Suprapubic skin (tissue), 4 donors: ENCODE measurements around the gene TMEM80. TPM values are rescaled to one million over a fixed set of nuclear protein-coding genes. Genes with fewer than 3 reads are reported as not detected.

Experiments
- DNase-seq, 2 donors: peaks; one replicate each; pipeline ENCODE4 v3.0.0-alpha.2; 2019; ENCODE audit warnings: low spot score in 2 of 2
- H3K27ac ChIP-seq: fragments of 200-600 bp; sonication (generic); one replicate; pipeline ENCODE4 v1.5.1; 2019
- H3K27me3 ChIP-seq: fragments of 200-600 bp; sonication (generic); one replicate; pipeline ENCODE4 v1.5.1; 2019
- H3K36me3 ChIP-seq: fragments of 200-600 bp; sonication (generic); one replicate; pipeline ENCODE4 v1.5.1; 2019
- H3K4me1 ChIP-seq: fragments of 200-600 bp; sonication (generic); one replicate; pipeline ENCODE4 v1.5.1; 2019
- H3K4me3 ChIP-seq: fragments of 200-600 bp; sonication (generic); one replicate; pipeline ENCODE4 v1.5.1; 2019; ENCODE audit warnings: mild to moderate bottlenecking
- H3K9me3 ChIP-seq: fragments of 200-600 bp; sonication (generic); one replicate; pipeline ENCODE4 v1.5.1; 2019
- EP300 ChIP-seq: sonication (generic); formaldehyde crosslinking; IDR thresholded peaks from one replicate; pipeline ENCODE4 v1.6.1; 2017; ENCODE audit warnings: antibody characterized with exemption
- POLR2A ChIP-seq, 2 donors: fragments of 450-650 bp; IDR thresholded peaks; one replicate each; pipeline ENCODE4 v1.6.1; 2017; ENCODE audit warnings: antibody characterized with exemption in 2 of 2, mild to moderate bottlenecking in 2 of 2, moderate library complexity in 2 of 2
- POLR2AphosphoS5 ChIP-seq, 3 donors: sonication (generic); formaldehyde crosslinking; IDR thresholded peaks; one replicate each; pipeline ENCODE4 v1.6.1; 2017; ENCODE audit warnings: antibody characterized with exemption in 3 of 3
- WGBS: methylation state at CpG from one replicate; pipeline ENCODE4 v1.1.5; 2018; 5-methylcytosine and 5-hydroxymethylcytosine counted together
- total RNA-seq, 4 donors: library from RNA; depleted of rRNA; stranded (reverse); fragments of >200 nt; gene quantifications; one replicate each; pipeline ENCODE4 v1.1.0, GENCODE V29; 2016
- TF ChIP-seq, protein P1 (sequence below), 2 donors: fragments of 200-600 bp in 1 of 2; fragments of 450-650 bp in 1 of 2; sonication (generic) in 1 of 2; IDR thresholded peaks; one replicate each; pipeline ENCODE4 v1.5.1; 2016 to 2019; ENCODE audit warnings: antibody characterized with exemption in 2 of 2, mild to moderate bottlenecking in 1 of 2, moderate library complexity in 1 of 2

The TMEM80 gene
- total RNA-seq, 4 donors from 2014 or later = 31.5 to 53.6 (median 39.1) TPM

DNA sequence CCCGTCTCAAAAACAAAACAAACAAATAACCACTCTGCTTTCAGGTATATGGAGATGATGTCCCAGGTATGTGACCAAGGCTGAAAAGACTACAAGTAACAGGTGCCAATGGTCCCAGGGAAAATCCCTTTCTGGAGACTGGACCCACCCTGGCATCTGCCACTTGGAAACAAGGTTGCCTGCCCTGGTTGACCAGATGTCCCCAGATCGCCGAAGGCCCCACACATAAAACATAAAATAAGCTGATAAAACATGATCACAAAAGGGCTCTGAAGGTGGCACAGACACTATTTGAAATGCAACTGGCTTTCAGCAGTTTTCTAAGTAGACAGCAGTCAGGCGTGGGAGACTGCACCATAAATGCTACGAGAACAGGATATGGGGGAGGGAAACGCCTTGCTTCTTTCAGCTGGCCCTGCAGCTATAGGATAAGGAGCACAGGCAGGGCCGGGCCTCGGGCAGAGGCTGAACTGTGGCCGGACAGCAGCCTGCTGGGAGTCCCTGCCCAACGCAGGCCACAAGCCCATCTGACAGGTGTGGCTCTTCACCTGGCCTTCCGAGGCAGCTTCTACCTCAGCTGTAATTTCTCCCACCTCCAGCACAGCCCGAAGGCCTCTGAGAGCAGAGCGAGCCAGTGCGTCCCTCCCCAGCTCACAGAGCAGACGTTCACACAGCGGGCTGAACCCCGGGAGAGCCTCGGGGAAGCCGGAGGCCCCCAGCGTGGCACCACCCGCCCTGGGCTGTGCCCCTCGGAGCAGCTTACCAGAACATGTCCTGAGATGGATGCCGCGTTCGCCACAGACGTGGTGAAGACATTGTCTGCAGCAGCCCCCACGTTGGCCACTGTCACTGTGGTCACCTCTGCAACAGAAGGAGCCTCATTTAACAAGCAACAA lies 4.6 kb upstream of the TMEM80 start:
- Histone ChIP-seq H3K4me3 (no peak overlapping the region), H3K27me3 (no peaks in the 10 kb centered on the region), H3K27ac (no peak overlapping the region), H3K36me3 (peaks cover 34% of the 10 kb centered on the region), H3K4me1 (peaks cover 34% of the 10 kb centered on the region), H3K9me3 (no peaks in the 10 kb centered on the region)
- TF ChIP-seq, protein P1, sequence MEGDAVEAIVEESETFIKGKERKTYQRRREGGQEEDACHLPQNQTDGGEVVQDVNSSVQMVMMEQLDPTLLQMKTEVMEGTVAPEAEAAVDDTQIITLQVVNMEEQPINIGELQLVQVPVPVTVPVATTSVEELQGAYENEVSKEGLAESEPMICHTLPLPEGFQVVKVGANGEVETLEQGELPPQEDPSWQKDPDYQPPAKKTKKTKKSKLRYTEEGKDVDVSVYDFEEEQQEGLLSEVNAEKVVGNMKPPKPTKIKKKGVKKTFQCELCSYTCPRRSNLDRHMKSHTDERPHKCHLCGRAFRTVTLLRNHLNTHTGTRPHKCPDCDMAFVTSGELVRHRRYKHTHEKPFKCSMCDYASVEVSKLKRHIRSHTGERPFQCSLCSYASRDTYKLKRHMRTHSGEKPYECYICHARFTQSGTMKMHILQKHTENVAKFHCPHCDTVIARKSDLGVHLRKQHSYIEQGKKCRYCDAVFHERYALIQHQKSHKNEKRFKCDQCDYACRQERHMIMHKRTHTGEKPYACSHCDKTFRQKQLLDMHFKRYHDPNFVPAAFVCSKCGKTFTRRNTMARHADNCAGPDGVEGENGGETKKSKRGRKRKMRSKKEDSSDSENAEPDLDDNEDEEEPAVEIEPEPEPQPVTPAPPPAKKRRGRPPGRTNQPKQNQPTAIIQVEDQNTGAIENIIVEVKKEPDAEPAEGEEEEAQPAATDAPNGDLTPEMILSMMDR (IDR thresholded peaks at IDR 0.05) = no peak
- no peak for TF ChIP-seq EP300
- TF ChIP-seq POLR2AphosphoS5 (IDR thresholded peaks at IDR 0.05) = no peak
- no peak for TF ChIP-seq POLR2A (IDR thresholded peaks at IDR 0.05)
- DNase-seq = no peak
- WGBS = 86% methylated on average over 15 of the region's 27 CpGs

DNA sequence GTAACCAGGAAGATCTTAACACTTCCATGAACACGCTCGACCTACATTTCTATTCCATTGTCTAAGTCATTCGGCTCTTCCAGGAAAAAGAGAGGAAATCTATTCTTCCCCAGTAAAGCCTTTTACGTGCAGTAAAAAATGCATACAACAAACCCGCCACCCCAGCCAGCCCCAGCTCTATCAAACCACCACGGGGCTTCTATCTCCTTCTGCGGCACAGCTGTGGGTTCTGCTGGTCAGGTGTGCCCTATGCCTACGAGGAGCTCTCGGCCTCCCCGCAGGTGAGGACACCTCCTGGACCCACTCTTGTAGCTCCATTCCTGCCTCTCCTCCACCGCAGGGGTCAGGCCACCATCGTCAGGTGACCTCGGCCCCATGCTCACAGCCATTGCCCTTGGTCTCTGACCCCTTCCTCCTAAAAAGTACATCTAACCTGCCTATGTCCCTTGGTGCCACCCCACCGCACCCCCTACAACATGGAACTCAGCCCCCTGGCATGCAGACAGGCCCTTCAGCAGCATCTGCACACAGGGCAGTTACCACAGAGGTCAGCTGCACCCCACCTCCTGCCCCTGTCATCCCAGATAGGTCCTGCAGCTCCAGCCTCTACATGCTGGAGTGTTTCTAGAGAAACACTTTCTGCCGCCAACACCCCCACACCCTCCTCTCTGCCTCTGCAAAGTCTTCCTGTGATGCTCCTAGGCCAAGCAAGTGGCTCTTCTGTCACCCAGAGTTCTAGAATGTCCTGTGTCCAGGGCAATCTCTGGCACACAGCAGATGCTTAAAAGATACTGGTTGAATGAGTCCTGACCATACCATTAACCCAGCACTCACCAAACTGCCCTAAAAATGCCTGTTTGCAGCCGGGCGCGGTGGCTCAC lies 3.7 kb upstream of the TMEM80 start:
- Histone ChIP-seq H3K36me3 (peaks cover 25% of the 10 kb centered on the region), H3K9me3 (no peaks in the 10 kb centered on the region), H3K4me1 (peaks cover 42% of the 10 kb centered on the region), H3K27ac (no peak overlapping the region), H3K27me3 (no peaks in the 10 kb centered on the region), H3K4me3 (no peak overlapping the region)
- no peak for DNase-seq
- TF ChIP-seq, protein P1 (IDR thresholded peaks at IDR 0.05) = no peak
- TF ChIP-seq POLR2A (IDR thresholded peaks at IDR 0.05) (no peak), EP300 (no peak), POLR2AphosphoS5 (IDR thresholded peaks at IDR 0.05) (no peak)
- 88% methylated on average over 18 of the region's 18 CpGs for WGBS

DNA sequence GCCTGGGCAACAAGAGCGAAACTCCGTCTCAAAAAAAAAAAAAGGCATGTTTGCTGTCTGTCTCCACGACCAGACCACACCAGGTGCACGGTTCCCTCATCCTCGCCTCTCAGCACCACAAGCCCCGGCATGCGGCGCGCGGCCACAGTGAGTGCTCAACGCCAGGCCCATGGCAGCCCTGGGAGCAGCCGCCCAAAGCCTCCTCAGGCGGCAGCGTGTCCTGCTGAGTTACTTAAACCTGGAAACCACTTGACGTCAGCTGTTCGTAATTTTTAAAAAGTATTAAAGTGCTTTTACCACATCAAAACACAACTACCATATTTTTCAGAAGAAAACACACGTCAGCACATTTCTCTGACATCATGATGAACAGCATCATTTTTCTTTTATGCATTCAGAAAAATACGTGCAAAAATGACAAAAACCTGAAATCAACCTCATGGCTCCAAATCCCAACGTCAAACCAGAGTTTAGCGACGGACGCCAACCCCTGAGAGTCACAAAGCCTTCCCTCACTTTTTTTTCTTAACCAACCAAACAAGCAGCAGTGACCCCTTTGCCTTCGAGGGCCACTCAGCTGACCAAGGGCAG lies 2.7 kb upstream of the TMEM80 start:
- H3K9me3 ChIP-seq = no peaks in the 10 kb centered on the region
- peaks cover 17% of the 10 kb centered on the region for H3K36me3 ChIP-seq
- no peak for TF ChIP-seq EP300
- no peak for TF ChIP-seq POLR2AphosphoS5 (IDR thresholded peaks at IDR 0.05)
- TF ChIP-seq, protein P1 (IDR thresholded peaks at IDR 0.05) = no peak
- no peak for TF ChIP-seq POLR2A (IDR thresholded peaks at IDR 0.05)
- peak overlapping the region; percentile 89 for H3K4me3 ChIP-seq
- peak overlapping the region; percentile 67 for H3K27ac ChIP-seq
- H3K4me1 ChIP-seq = peaks cover 52% of the 10 kb centered on the region
- 31% methylated on average over 22 of the region's 23 CpGs for WGBS
- H3K27me3 ChIP-seq = no peaks in the 10 kb centered on the region
- DNase-seq = no peak

DNA sequence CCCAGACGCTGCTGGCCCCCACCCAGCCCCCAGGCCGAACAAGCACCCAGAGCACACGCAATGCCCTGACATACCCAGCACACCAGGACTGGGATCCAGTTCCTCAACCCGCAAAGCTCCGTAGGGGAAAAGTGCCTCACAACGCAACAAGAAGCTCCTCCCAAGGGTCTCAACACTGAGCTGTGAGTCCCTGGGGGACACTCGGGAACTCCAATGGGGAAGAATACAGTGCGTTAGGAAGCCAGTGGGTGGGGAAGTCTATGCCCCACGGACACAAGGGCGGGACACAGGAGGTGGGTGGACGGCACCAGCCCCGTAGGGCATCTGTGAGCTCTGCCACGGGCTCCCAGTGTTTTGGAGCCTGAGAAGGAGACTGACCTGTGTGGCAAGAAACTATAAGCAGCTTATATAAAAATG lies 2.2 kb upstream of the TMEM80 start:
- Histone ChIP-seq H3K36me3 (peaks cover 12% of the 10 kb centered on the region), H3K4me3 (peak overlapping the region; percentile 89), H3K4me1 (peaks cover 57% of the 10 kb centered on the region), H3K27me3 (no peaks in the 10 kb centered on the region), H3K27ac (peak overlapping the region; percentile 67), H3K9me3 (no peaks in the 10 kb centered on the region)
- TF ChIP-seq POLR2A (IDR thresholded peaks at IDR 0.05) (no peak), POLR2AphosphoS5 (IDR thresholded peaks at IDR 0.05) (no peak), EP300 (no peak)
- TF ChIP-seq, protein P1 (IDR thresholded peaks at IDR 0.05) = no peak
- WGBS = 13% methylated on average over 13 of the region's 13 CpGs
- DNase-seq = peak in 1 of 2 donors; percentile 66
